Retinal pigment epithelial cell (primary cell): Measurements from ENCODE around the gene ADAMTS2.
"Not testable (repeated sequence)": the region's sequence is repeated elsewhere in the genome, so short reads cannot be mapped to it uniquely, and the experiment has no call there.

ENCODE experiments used
- DNase-seq: peaks from one replicate; pipeline ENCODE4 v3.0.0-alpha.2; 2010; ENCODE audit warnings: low read depth
- H3K4me3 ChIP-seq: 2 replicates; pipeline ENCODE4 v1.5.1; 2011; ENCODE audit warnings: mild to moderate bottlenecking, low read length, control low read depth, moderate library complexity
- TF ChIP-seq, protein P1 (sequence below): conservative IDR thresholded peaks from 2 replicates; pipeline ENCODE4 v1.5.1; 2011; ENCODE audit warnings: low read depth, low read length, control low read depth, inconsistent platforms

The ADAMTS2 gene

DNA sequence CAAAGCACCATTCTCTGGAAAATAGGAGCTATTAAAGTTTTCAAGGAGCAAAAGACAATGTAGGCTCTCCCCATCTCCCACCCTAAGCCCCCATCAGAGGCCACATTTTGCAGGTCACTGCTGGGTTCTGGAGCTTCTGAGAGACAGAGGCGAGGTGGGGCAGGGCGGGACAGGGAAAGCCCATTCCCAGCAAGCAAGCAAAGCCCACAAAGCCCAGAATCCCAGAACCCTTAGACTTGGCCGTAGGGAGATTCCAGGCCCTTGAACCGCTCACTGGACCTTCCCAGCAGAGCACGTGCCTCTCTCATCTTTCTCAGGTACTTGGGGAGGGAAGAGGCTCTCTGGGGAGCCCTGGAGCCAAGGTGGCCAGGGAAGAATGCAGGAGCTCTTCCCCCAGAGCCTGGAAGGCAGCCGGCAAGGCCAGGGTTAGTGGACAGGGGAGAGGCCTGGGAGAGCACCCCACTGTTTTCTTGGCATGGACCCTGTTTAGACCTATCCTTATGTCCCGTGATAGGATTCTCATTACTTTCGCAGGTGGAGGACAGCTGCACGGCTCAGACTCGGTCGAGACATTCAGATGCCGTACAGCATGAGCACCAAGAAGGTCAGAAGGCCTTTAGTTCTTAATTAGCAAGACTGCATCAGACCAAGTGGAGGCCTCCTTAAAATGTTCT, 232.7 kb downstream of the ADAMTS2 start:
- TF ChIP-seq, protein P1, sequence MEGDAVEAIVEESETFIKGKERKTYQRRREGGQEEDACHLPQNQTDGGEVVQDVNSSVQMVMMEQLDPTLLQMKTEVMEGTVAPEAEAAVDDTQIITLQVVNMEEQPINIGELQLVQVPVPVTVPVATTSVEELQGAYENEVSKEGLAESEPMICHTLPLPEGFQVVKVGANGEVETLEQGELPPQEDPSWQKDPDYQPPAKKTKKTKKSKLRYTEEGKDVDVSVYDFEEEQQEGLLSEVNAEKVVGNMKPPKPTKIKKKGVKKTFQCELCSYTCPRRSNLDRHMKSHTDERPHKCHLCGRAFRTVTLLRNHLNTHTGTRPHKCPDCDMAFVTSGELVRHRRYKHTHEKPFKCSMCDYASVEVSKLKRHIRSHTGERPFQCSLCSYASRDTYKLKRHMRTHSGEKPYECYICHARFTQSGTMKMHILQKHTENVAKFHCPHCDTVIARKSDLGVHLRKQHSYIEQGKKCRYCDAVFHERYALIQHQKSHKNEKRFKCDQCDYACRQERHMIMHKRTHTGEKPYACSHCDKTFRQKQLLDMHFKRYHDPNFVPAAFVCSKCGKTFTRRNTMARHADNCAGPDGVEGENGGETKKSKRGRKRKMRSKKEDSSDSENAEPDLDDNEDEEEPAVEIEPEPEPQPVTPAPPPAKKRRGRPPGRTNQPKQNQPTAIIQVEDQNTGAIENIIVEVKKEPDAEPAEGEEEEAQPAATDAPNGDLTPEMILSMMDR: no peak
- no peak for DNase-seq
- no peak overlapping the region for H3K4me3 ChIP-seq

DNA sequence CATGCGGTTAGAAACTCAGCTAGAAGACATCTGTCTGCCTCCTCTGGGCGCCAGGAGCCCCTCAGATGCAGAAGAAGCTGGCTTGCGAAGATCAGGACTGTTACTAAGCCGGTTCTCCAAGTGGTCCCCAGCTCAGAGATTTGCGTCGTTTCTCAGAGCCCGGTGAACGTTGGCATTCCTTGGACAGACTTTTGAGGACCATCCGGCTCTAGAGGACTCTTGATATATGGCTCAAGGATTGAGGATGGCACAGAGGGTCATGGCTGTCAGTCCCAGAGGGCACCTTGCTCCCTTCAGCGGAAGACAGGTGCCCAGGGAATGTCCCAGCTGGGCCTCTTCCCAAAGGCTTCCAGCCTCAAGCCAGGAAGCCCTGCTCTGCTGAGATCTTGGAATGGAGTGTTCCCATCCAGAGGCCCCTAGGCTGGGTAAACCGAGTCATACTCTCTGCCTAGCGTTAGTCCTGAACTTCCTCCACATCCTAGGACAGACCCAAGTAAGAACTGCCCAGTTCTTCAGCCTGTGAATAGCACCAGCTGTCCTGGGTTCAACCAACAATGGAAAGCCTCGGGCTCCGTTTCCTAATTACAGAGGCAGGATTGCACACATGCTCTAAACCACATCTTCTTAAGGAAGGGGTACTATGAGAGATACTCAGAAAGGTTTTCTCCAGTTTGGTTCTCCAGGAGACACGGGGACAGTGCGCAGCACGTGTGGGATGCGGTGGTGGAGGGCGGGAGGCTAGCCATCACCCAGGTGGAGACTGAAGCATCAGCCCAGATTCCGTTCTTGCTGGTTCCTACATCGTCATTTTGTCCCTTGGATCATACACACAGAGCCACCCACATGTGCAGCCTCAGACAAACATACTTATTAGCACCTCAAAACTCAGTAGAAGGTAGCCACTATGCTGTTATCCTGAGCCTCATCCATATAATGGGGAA, 233.7 kb downstream of the ADAMTS2 start:
- DNase-seq: no peak
- H3K4me3 ChIP-seq: no peak overlapping the region
- TF ChIP-seq, protein P1: no peak

DNA sequence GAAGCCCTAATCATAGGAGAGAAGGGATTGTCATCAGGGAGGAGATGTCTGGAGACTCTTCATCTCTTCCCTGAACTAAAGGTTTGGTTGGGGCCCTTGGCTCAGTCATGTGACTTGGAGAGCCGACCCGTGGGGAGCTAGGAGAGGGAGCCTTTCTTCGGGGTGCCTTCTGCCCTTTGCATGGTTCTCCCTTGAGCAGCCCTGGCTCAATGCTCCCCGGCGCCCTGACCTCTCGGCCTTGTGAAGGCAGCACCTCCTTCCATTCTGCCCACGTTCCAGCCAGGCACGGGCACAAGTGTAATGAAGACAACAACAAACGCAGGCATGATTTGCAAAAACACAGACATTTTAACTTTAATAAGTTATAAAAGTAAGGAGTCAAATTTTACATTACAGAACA, 234.7 kb downstream of the ADAMTS2 start:
- DNase-seq: no peak
- TF ChIP-seq, protein P1: no peak
- H3K4me3 ChIP-seq: no peak overlapping the region

DNA sequence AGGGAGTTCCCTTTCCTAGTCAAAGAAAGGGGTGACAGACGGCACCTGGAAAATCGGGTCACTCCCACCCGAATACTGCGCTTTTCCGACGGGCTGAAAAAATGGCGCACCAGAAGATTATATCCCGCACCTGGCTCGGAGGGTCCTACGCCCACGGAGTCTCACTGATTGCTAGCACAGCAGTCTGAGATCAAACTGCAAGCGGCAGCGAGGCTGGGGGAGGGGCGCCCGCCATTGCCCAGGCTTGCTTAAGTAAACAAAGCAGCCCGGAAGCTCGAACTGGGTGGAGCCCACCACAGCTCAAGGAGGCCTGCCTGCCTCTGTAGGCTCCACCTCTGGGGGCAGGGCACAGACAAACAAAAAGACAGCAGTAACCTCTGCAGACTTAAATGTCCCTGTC, 244.0 kb downstream of the ADAMTS2 start:
- DNase-seq, H3K4me3 ChIP-seq: not testable (repeated sequence)

DNA sequence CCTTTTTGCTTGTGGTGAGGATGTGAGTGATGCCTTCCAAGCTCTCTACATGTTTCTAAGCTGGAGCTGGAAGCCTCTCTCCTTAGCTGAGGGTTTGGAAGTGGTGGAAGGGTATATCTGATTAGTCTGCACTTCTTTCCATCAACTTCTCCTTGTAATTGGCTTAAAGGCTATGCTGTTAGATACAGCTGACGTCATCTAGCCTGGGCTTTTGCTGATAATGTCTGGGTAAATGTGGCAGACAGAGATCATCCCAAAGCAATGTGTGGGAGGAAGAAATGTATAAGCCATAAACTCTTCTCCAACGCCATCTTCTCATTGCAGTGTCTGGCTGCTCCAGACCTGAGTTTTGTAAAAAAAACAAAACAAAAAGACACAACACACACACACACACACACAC, 255.8 kb downstream of the ADAMTS2 start:
- DNase-seq: no peak
- no peak overlapping the region for H3K4me3 ChIP-seq
- TF ChIP-seq, protein P1: no peak

DNA sequence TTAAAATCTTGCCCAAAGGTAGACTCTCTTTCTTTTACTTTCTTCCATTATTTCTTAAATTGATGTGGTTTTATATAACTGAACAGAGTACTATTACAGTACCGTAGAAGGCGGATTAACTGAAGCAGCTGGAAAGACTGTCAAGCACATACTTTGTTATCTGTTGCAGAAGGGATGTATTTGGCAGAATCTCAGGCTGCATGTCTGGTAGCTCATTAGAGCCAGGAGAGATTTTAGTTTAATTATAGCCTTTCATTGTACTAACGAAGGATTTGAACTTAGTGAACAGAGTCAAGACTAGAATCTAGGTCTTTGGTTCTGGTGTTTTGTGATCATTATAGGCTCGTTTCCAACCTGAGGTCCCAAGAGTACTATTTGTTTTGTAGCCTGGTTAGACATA, 264.5 kb downstream of the ADAMTS2 start:
- H3K4me3 ChIP-seq: no peak overlapping the region
- TF ChIP-seq, protein P1: no peak
- no peak for DNase-seq

DNA sequence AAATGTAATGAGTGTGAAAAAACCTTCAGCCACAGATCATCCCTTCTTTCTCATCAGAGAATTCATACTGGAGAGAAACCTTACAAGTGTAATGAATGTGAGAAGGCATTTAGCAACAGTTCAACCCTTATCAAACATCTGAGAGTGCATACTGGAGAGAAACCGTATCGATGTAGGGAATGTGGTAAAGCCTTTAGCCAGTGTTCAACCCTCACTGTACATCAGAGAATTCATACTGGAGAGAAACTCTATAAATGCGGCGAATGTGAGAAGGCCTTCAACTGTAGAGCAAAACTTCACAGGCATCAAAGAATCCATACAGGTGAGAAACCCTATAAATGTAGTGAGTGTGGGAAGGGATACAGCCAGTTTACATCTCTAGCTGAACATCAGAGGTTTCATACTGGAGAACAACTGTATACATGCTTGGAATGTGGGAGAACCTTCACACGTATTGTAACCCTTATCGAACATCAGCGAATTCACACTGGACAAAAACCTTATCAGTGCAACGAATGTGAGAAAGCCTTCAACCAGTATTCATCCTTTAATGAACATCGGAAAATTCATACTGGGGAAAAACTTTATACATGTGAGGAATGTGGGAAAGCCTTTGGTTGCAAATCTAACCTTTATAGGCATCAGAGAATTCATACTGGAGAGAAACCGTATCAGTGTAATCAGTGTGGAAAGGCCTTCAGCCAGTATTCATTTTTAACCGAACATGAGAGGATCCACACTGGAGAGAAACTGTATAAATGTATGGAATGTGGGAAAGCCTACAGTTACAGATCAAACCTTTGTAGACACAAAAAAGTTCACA, 265.9 kb downstream of the ADAMTS2 start:
- TF ChIP-seq, protein P1: no peak
- no peak overlapping the region for H3K4me3 ChIP-seq
- DNase-seq: no peak
